K562 (cell line): ENCODE data around the gene RPTOR. TPM values are rescaled to one million over a fixed set of nuclear protein-coding genes. Genes with fewer than 3 reads are reported as not detected.

ENCODE experiments used
- ATAC-seq: fragments of 200-7000 bp; cut with Tn5 transposase; 3 replicates; pipeline ENCODE4 v1.9.1; 2020; ENCODE audit warnings: moderate library complexity
- BruUV-seq: library from RNA; stranded (reverse); fragments of 400-500 nt; replicated peaks from 2 replicates; lab custom pipeline; 2021; lab: Mats Ljungman, UMichigan
- CTCF ChIA-PET: fragments of 300-600 bp; formaldehyde crosslinking; extraction: SDS; loops from one replicate; lab custom pipeline; 2021; ENCODE audit warnings: low intra/inter-chr PET ratio; lab: Yijun Ruan, JAX
- POLR2A ChIA-PET: fragments of 300-600, 350-650 bp; sonication (Branson Sonifier 250); formaldehyde crosslinking; extraction: SDS; loops from one replicate; lab custom pipeline; 2021; ENCODE audit warnings: antibody characterized with exemption, inconsistent platforms; lab: Yijun Ruan, JAX
- DNase-seq, 4 experiments: peaks; one replicate each; pipeline versions ENCODE4 v3.0.0 to v3.0.0-alpha.2; 2011 to 2018; ENCODE audit warnings: low spot score in 3 of 4, mixed read lengths in 3 of 4; ENCODE audit errors: extremely low read depth in 1 of 4
- FAIRE-seq: peaks from 2 replicates; lab custom pipeline; 2011; peaks lifted over from hg19 to GRCh38; lab: Jason Lieb, UNC
- H2AFZ ChIP-seq: 2 replicates; pipeline ENCODE4 v1.6.0; 2011; ENCODE audit warnings: low read depth, low read length, control low read depth, inconsistent platforms
- H3K27ac ChIP-seq: fragments of 200-600 bp; 3 replicates; pipeline ENCODE4 v1.8.0; 2011; ENCODE audit warnings: low read depth, mild to moderate bottlenecking, control low read depth, inconsistent platforms, low read length, moderate library complexity, mixed read lengths; ENCODE audit errors: extremely low read depth
- H3K27me3 ChIP-seq, 2 experiments: fragments of 300-600 bp in 1 of 2; 2 replicates in 1 of 2; 3 replicates in 1 of 2; pipeline versions ENCODE4 v1.6.0 to v1.8.0; 2011; ENCODE audit warnings: inconsistent platforms in 2 of 2, low read length in 2 of 2, mild to moderate bottlenecking in 1 of 2, mixed read lengths in 1 of 2, moderate library complexity in 1 of 2; ENCODE audit not compliant: control insufficient read depth in 2 of 2, insufficient read depth in 2 of 2
- H3K36me3 ChIP-seq: fragments of 300-600 bp; 3 replicates; pipeline ENCODE4 v1.8.0; 2011; ENCODE audit warnings: mild to moderate bottlenecking, low read length, inconsistent platforms; ENCODE audit not compliant: control insufficient read depth, insufficient read depth
- H3K4me1 ChIP-seq, 2 experiments: fragments of 200-600 bp in 1 of 2; replicated peaks in 1 of 2; 2 replicates in 1 of 2; 3 replicates in 1 of 2; pipeline versions ENCODE4 v1.5.1 to v1.8.0; 2011; ENCODE audit warnings: inconsistent platforms in 2 of 2, low read length in 2 of 2, mild to moderate bottlenecking in 1 of 2, mixed read lengths in 1 of 2, moderate library complexity in 1 of 2; ENCODE audit not compliant: control insufficient read depth in 2 of 2, insufficient read depth in 2 of 2
- H3K4me2 ChIP-seq: 2 replicates; pipeline ENCODE4 v1.6.1; 2011; ENCODE audit warnings: low read length, control low read depth, inconsistent platforms, mixed read lengths; ENCODE audit not compliant: insufficient read depth
- H3K4me3 ChIP-seq: fragments of 200-600 bp; sonication (generic), shearing (Covaris generic); 2 replicates; pipeline ENCODE4 v1.5.1; 2016; ENCODE audit warnings: control low read depth, inconsistent platforms
- H3K79me2 ChIP-seq: fragments of 200-600 bp; 3 replicates; pipeline ENCODE4 v1.8.0; 2011; ENCODE audit warnings: low read length, inconsistent platforms; ENCODE audit not compliant: control insufficient read depth, insufficient read depth
- H3K9ac ChIP-seq, 2 experiments: 2 replicates each; pipeline versions ENCODE4 v1.6.0 to v1.6.1; 2011; ENCODE audit warnings: low read depth in 2 of 2, low read length in 2 of 2, control low read depth in 1 of 2, inconsistent platforms in 1 of 2, mild to moderate bottlenecking in 1 of 2, mixed read lengths in 1 of 2; ENCODE audit not compliant: insufficient read depth in 1 of 2
- H3K9me1 ChIP-seq: one replicate; pipeline ENCODE4 v1.6.0; 2011; ENCODE audit warnings: inconsistent platforms, mild to moderate bottlenecking, low read length, moderate library complexity; ENCODE audit not compliant: control insufficient read depth, insufficient read depth
- H3K9me3 ChIP-seq: replicated peaks from 2 replicates; pipeline ENCODE4 v1.5.1; 2011; ENCODE audit warnings: low read depth, low read length, inconsistent platforms; ENCODE audit not compliant: control insufficient read depth, insufficient read depth
- H4K20me1 ChIP-seq: replicated peaks from 2 replicates; pipeline ENCODE4 v1.6.1; 2011; ENCODE audit warnings: low read length, inconsistent platforms, mixed read lengths; ENCODE audit not compliant: control insufficient read depth, insufficient read depth
- BCOR ChIP-seq: fragments of 450-650 bp; IDR thresholded peaks from 2 replicates; pipeline ENCODE4 v1.6.1; 2016
- CXXC5 ChIP-seq: fragments of 250-450 bp; sonication (Bioruptor Pico); IDR thresholded peaks from 2 replicates; pipeline ENCODE4 v1.8.0; 2022; ENCODE audit warnings: inconsistent platforms, mild to moderate bottlenecking, moderate library complexity
- MEIS2 ChIP-seq: fragments of 450-650 bp; IDR thresholded peaks from 2 replicates; pipeline ENCODE4 v1.6.1; 2014; ENCODE audit warnings: mild to moderate bottlenecking; ENCODE audit not compliant: partially characterized antibody
- NR3C1 ChIP-seq: sonication (generic); formaldehyde crosslinking; IDR thresholded peaks from 2 replicates; pipeline ENCODE4 v1.8.1; 2022; ENCODE audit warnings: missing genetic modification reagents
- RUNX1 ChIP-seq: sonication (generic); IDR thresholded peaks from 2 replicates; pipeline ENCODE4 v1.6.1; 2016; ENCODE audit warnings: antibody characterized with exemption, low read depth
- ZNF644 ChIP-seq: fragments of 200-800 bp; sonication (Bioruptor generic); IDR thresholded peaks from 2 replicates; pipeline ENCODE4 v1.6.1; 2016; ENCODE audit warnings: low read depth, missing genetic modification characterization, missing compliant biosample characterization
- whole genome bisulfite sequencing: fragments of 100-300 bp; shearing (Covaris generic); methylation state at CpG from one replicate; pipeline ENCODE4 v1.1.6; 2016; ENCODE audit warnings: low coverage, mixed read lengths; ENCODE audit not compliant: insufficient coverage; ENCODE audit errors: missing lambda C conversion rate; 5-methylcytosine and 5-hydroxymethylcytosine counted together
- in situ Hi-C: fragments of 300-500 bp; cut with MboI; formaldehyde crosslinking; loops from 4 replicates; pipeline ENCODE4 v1.15.0; 2018; ENCODE audit warnings: inconsistent platforms, mixed read lengths
- intact Hi-C: fragments of 100-400 bp; cut with micrococcal nuclease; formaldehyde crosslinking; loops from 2 replicates; pipeline ENCODE4 v1.14.2; 2022
- polyA plus RNA-seq, 8 experiments: library from polyadenylated mRNA; depleted of rRNA in 4 of 8; stranded (reverse) in 5 of 8; unstranded in 3 of 8; fragments of >200 nt; fragmentation: Nextera tagmentation in 2 of 8; fragmentation: Illumina TruSeq in 1 of 8; extraction: Ambion mirVana in 2 of 8; extraction: Trizol in 1 of 8; gene quantifications; 2 replicates each; pipeline versions ENCODE4 v1.2.1 to v1.2.3, GENCODE V29; 2011 to 2014; ENCODE audit warnings: inconsistent platforms in 1 of 8, missing spikeins in 1 of 8
- total RNA-seq, 7 experiments: library from RNA; depleted of rRNA in 6 of 7; stranded (reverse); fragments of >200 nt in 6 of 7; fragmentation: Illumina TruSeq in 2 of 7; extraction: Trizol in 2 of 7; gene quantifications; 2 replicates each; pipeline versions ENCODE4 v1.2.1 to v1.2.3, GENCODE V29; 2011 to 2021; ENCODE audit warnings: low replicate concordance in 1 of 7
- TF ChIP-seq, protein P1 (sequence below), 2 experiments: IDR thresholded peaks in 1 of 2; conservative IDR thresholded peaks in 1 of 2; 2 replicates each; pipeline ENCODE4 v1.6.1; 2016; ENCODE audit warnings: low read depth in 2 of 2, mild to moderate bottlenecking in 1 of 2, missing compliant biosample characterization in 1 of 2, missing genetic modification characterization in 1 of 2, moderate library complexity in 1 of 2

The RPTOR gene
- total and polyA plus RNA-seq, 9 of the 15 experiments (the other 6 are each of a cell fraction or from before 2014, with no cell fraction given) = 0.24 to 54.1 (median 10.2) TPM

DNA sequence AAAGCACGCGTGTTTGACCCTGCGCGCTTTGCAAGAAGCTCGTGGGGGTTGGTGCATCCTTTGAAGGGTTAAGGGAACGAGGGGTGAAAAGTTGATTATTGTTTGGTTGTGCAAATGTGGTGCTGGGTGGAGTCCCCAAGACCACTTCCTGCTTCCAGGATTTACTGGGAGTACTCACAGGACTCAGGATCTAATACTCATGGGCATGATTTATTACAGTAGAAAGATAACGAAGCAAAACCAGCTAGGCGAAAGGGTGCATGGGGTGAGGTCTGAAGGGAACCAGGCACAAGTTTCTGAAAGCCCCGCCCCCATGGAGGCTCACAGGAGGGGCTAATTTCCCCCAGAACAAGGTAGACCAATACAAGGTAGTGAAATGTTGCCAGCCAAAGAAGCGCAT lies 58.8 kb downstream of the RPTOR start:
- H3K9me3 ChIP-seq = no peaks in the 10 kb centered on the region
- ChIA-PET CTCF (no interaction called here), POLR2A (interaction anchor here (0.5 to 1.2 kb wide), 2 partner anchors 26 to 545 kb away, joined by 4 read pairs; no protein-coding TSS in a partner anchor)
- peaks cover 25 to 28% of the 10 kb centered on the region in 2 experiments for H3K4me1 ChIP-seq
- H2AFZ ChIP-seq = no peak overlapping the region
- 74% methylated on average over 10 of the region's 10 CpGs for WGBS
- peaks cover 86% of the 10 kb centered on the region for H3K79me2 ChIP-seq
- FAIRE-seq = no peak
- no peak overlapping the region for H3K9ac ChIP-seq
- no peak for ATAC-seq
- TF ChIP-seq, protein P1, sequence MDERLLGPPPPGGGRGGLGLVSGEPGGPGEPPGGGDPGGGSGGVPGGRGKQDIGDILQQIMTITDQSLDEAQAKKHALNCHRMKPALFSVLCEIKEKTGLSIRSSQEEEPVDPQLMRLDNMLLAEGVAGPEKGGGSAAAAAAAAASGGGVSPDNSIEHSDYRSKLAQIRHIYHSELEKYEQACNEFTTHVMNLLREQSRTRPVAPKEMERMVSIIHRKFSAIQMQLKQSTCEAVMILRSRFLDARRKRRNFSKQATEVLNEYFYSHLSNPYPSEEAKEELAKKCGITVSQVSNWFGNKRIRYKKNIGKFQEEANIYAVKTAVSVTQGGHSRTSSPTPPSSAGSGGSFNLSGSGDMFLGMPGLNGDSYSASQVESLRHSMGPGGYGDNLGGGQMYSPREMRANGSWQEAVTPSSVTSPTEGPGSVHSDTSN (CRISPR knock-in tag; IDR thresholded peaks at IDR 0.05; ENCODE audit: low read depth) = no peak
- TF ChIP-seq, protein P1 (tag; conservative IDR thresholded peaks at IDR 0.05; ENCODE audit: low read depth) = peak; percentile 26; the same call in 1 of the 2 replicates
- TF ChIP-seq RUNX1 (no peak), CXXC5 (CRISPR knock-in tag) (no peak), MEIS2 (peak; percentile 77), BCOR (no peak), ZNF644 (tag) (no peak), NR3C1 (CRISPR knock-in tag) (no peak)
- in situ Hi-C loops = no loop called here
- intact Hi-C loops = no loop called here
- peaks cover 27% of the 10 kb centered on the region for H4K20me1 ChIP-seq
- no TSS peak for BruUV-seq
- no peak overlapping the region for H3K4me3 ChIP-seq
- no peaks in the 10 kb centered on the region for H3K9me1 ChIP-seq
- no peak for DNase-seq
- no peak overlapping the region for H3K4me2 ChIP-seq
- H3K27ac ChIP-seq = no peak overlapping the region
- H3K36me3 ChIP-seq = no peaks in the 10 kb centered on the region; the same call in 2 of the 3 replicates
- H3K27me3 ChIP-seq = no peaks in the 10 kb centered on the region
